K562 (cell line): ENCODE data around the gene OGDH. TPM values are rescaled to one million over a fixed set of nuclear protein-coding genes. Genes with fewer than 3 reads are reported as not detected.
A peak's percentile ranks its signal among the peaks of the same experiment; 100 is the strongest.

ENCODE experiments used
- ATAC-seq: fragments of 200-7000 bp; cut with Tn5 transposase; 3 replicates; pipeline ENCODE4 v1.9.1; 2020; ENCODE audit warnings: moderate library complexity
- BruUV-seq: library from RNA; stranded (reverse); fragments of 400-500 nt; replicated peaks from 2 replicates; lab custom pipeline; 2021; lab: Mats Ljungman, UMichigan
- CTCF ChIA-PET: fragments of 300-600 bp; formaldehyde crosslinking; extraction: SDS; loops from one replicate; lab custom pipeline; 2021; ENCODE audit warnings: low intra/inter-chr PET ratio; lab: Yijun Ruan, JAX
- POLR2A ChIA-PET: fragments of 300-600, 350-650 bp; sonication (Branson Sonifier 250); formaldehyde crosslinking; extraction: SDS; loops from one replicate; lab custom pipeline; 2021; ENCODE audit warnings: antibody characterized with exemption, inconsistent platforms; lab: Yijun Ruan, JAX
- DNase-seq, 4 experiments: peaks; one replicate each; pipeline versions ENCODE4 v3.0.0 to v3.0.0-alpha.2; 2011 to 2018; ENCODE audit warnings: low spot score in 3 of 4, mixed read lengths in 3 of 4; ENCODE audit errors: extremely low read depth in 1 of 4
- FAIRE-seq: peaks from 2 replicates; lab custom pipeline; 2011; peaks lifted over from hg19 to GRCh38; lab: Jason Lieb, UNC
- H2AFZ ChIP-seq: 2 replicates; pipeline ENCODE4 v1.6.0; 2011; ENCODE audit warnings: low read depth, low read length, control low read depth, inconsistent platforms
- H3K27ac ChIP-seq: fragments of 200-600 bp; 3 replicates; pipeline ENCODE4 v1.8.0; 2011; ENCODE audit warnings: low read depth, mild to moderate bottlenecking, control low read depth, inconsistent platforms, low read length, moderate library complexity, mixed read lengths; ENCODE audit errors: extremely low read depth
- H3K27me3 ChIP-seq, 2 experiments: fragments of 300-600 bp in 1 of 2; 2 replicates in 1 of 2; 3 replicates in 1 of 2; pipeline versions ENCODE4 v1.6.0 to v1.8.0; 2011; ENCODE audit warnings: inconsistent platforms in 2 of 2, low read length in 2 of 2, mild to moderate bottlenecking in 1 of 2, mixed read lengths in 1 of 2, moderate library complexity in 1 of 2; ENCODE audit not compliant: control insufficient read depth in 2 of 2, insufficient read depth in 2 of 2
- H3K36me3 ChIP-seq: fragments of 300-600 bp; 3 replicates; pipeline ENCODE4 v1.8.0; 2011; ENCODE audit warnings: mild to moderate bottlenecking, low read length, inconsistent platforms; ENCODE audit not compliant: control insufficient read depth, insufficient read depth
- H3K4me1 ChIP-seq, 2 experiments: fragments of 200-600 bp in 1 of 2; replicated peaks in 1 of 2; 2 replicates in 1 of 2; 3 replicates in 1 of 2; pipeline versions ENCODE4 v1.5.1 to v1.8.0; 2011; ENCODE audit warnings: inconsistent platforms in 2 of 2, low read length in 2 of 2, mild to moderate bottlenecking in 1 of 2, mixed read lengths in 1 of 2, moderate library complexity in 1 of 2; ENCODE audit not compliant: control insufficient read depth in 2 of 2, insufficient read depth in 2 of 2
- H3K4me2 ChIP-seq: 2 replicates; pipeline ENCODE4 v1.6.1; 2011; ENCODE audit warnings: low read length, control low read depth, inconsistent platforms, mixed read lengths; ENCODE audit not compliant: insufficient read depth
- H3K4me3 ChIP-seq: fragments of 200-600 bp; sonication (generic), shearing (Covaris generic); 2 replicates; pipeline ENCODE4 v1.5.1; 2016; ENCODE audit warnings: control low read depth, inconsistent platforms
- H3K79me2 ChIP-seq: fragments of 200-600 bp; 3 replicates; pipeline ENCODE4 v1.8.0; 2011; ENCODE audit warnings: low read length, inconsistent platforms; ENCODE audit not compliant: control insufficient read depth, insufficient read depth
- H3K9ac ChIP-seq, 2 experiments: 2 replicates each; pipeline versions ENCODE4 v1.6.0 to v1.6.1; 2011; ENCODE audit warnings: low read depth in 2 of 2, low read length in 2 of 2, control low read depth in 1 of 2, inconsistent platforms in 1 of 2, mild to moderate bottlenecking in 1 of 2, mixed read lengths in 1 of 2; ENCODE audit not compliant: insufficient read depth in 1 of 2
- H3K9me1 ChIP-seq: one replicate; pipeline ENCODE4 v1.6.0; 2011; ENCODE audit warnings: inconsistent platforms, mild to moderate bottlenecking, low read length, moderate library complexity; ENCODE audit not compliant: control insufficient read depth, insufficient read depth
- H3K9me3 ChIP-seq: replicated peaks from 2 replicates; pipeline ENCODE4 v1.5.1; 2011; ENCODE audit warnings: low read depth, low read length, inconsistent platforms; ENCODE audit not compliant: control insufficient read depth, insufficient read depth
- H4K20me1 ChIP-seq: replicated peaks from 2 replicates; pipeline ENCODE4 v1.6.1; 2011; ENCODE audit warnings: low read length, inconsistent platforms, mixed read lengths; ENCODE audit not compliant: control insufficient read depth, insufficient read depth
- C11orf30 ChIP-seq: fragments of 450-650 bp; IDR thresholded peaks from 2 replicates; pipeline ENCODE4 v1.6.1; 2016; ENCODE audit warnings: low read depth, mild to moderate bottlenecking
- EWSR1 ChIP-seq: fragments of 450-650 bp; IDR thresholded peaks from 2 replicates; pipeline ENCODE4 v1.6.1; 2018; ENCODE audit warnings: borderline replicate concordance, mild to moderate bottlenecking, low read depth, moderate library complexity; ENCODE audit not compliant: partially characterized antibody
- NR2C1 ChIP-seq, 2 experiments: fragments of 450-650 bp; IDR thresholded peaks; 2 replicates each; pipeline ENCODE4 v1.6.1; 2017; ENCODE audit warnings: mild to moderate bottlenecking in 2 of 2, antibody characterized with exemption in 1 of 2, inconsistent platforms in 1 of 2, missing compliant biosample characterization in 1 of 2, missing genetic modification characterization in 1 of 2
- RBFOX2 ChIP-seq: fragments of 200-400 bp; formaldehyde crosslinking; IDR thresholded peaks from 2 replicates; pipeline ENCODE4 v1.6.1; 2017; ENCODE audit warnings: low read depth, mild to moderate bottlenecking, low read length, moderate library complexity
- RBM25 ChIP-seq: fragments of 200-400 bp; formaldehyde crosslinking; IDR thresholded peaks from 2 replicates; pipeline ENCODE4 v1.6.1; 2018; ENCODE audit warnings: low read length, low read depth, moderate library complexity; ENCODE audit not compliant: severe bottlenecking
- ZNF316 ChIP-seq: fragments of 450-650 bp; IDR thresholded peaks from 2 replicates; pipeline ENCODE4 v1.6.1; 2016
- ZNF785 ChIP-seq: fragments of 250-450 bp; sonication (Bioruptor Pico); IDR thresholded peaks from 2 replicates; pipeline ENCODE4 v1.4.0; 2020; ENCODE audit warnings: mild to moderate bottlenecking
- WGBS: fragments of 100-300 bp; shearing (Covaris generic); methylation state at CpG from one replicate; pipeline ENCODE4 v1.1.6; 2016; ENCODE audit warnings: low coverage, mixed read lengths; ENCODE audit not compliant: insufficient coverage; ENCODE audit errors: missing lambda C conversion rate; 5-methylcytosine and 5-hydroxymethylcytosine counted together
- in situ Hi-C: fragments of 300-500 bp; cut with MboI; formaldehyde crosslinking; loops from 4 replicates; pipeline ENCODE4 v1.15.0; 2018; ENCODE audit warnings: inconsistent platforms, mixed read lengths
- intact Hi-C: fragments of 100-400 bp; cut with micrococcal nuclease; formaldehyde crosslinking; loops from 2 replicates; pipeline ENCODE4 v1.14.2; 2022
- polyA plus RNA-seq, 8 experiments: library from polyadenylated mRNA; depleted of rRNA in 4 of 8; stranded (reverse) in 5 of 8; unstranded in 3 of 8; fragments of >200 nt; fragmentation: Nextera tagmentation in 2 of 8; fragmentation: Illumina TruSeq in 1 of 8; extraction: Ambion mirVana in 2 of 8; extraction: Trizol in 1 of 8; gene quantifications; 2 replicates each; pipeline versions ENCODE4 v1.2.1 to v1.2.3, GENCODE V29; 2011 to 2014; ENCODE audit warnings: inconsistent platforms in 1 of 8, missing spikeins in 1 of 8
- total RNA-seq, 7 experiments: library from RNA; depleted of rRNA in 6 of 7; stranded (reverse); fragments of >200 nt in 6 of 7; fragmentation: Illumina TruSeq in 2 of 7; extraction: Trizol in 2 of 7; gene quantifications; 2 replicates each; pipeline versions ENCODE4 v1.2.1 to v1.2.3, GENCODE V29; 2011 to 2021; ENCODE audit warnings: low replicate concordance in 1 of 7

OGDH gene
- total and polyA plus RNA-seq, 9 of the 15 experiments (the other 6 are each of a cell fraction or from before 2014, with no cell fraction given) = 3.1 to 80.3 (median 23.5) TPM

GRCh38 chr7:44646921-44647636 is 40.7 kb downstream of the OGDH start (continued):
- TF ChIP-seq NR2C1 (IDR thresholded peaks at IDR 0.05) (peak; percentile 87), NR2C1 (tag; IDR thresholded peaks at IDR 0.05) (peak; percentile 81), RBM25 (peak; percentile 20)

- in situ Hi-C loops (no loop called here), intact Hi-C loops (no loop called here)
- no TSS peak for BruUV-seq
- ATAC-seq (no peak), FAIRE-seq (no peak), DNase-seq (no peak)
- Histone ChIP-seq H3K27me3 (no peaks in the 10 kb centered on the region), H3K79me2 (0 out of 3 replicates have a peak, but pooled peaks cover 2% of the 10 kb centered on the region), H3K27ac (no peak overlapping the region), H3K36me3 (peaks cover 70% of the 10 kb centered on the region), H3K4me2 (no peak overlapping the region), H3K4me3 (no peak overlapping the region), H3K9me1 (no peaks in the 10 kb centered on the region), H3K9me3 (no peaks in the 10 kb centered on the region), H3K9ac (no peak overlapping the region), H3K4me1 (no peaks in the 10 kb centered on the region), H2AFZ (no peak overlapping the region), H4K20me1 (no peaks in the 10 kb centered on the region)
- 81% methylated on average over 4 of the region's 4 CpGs for WGBS
- ChIA-PET POLR2A (interaction anchor here (1.6 kb wide), 1 partner anchor 12 kb away, joined by 7 read pairs; no protein-coding TSS in a partner anchor), CTCF (no interaction called here)
- TF ChIP-seq RBFOX2 = no peak
- TF ChIP-seq ZNF316 = peak; percentile 55
- no peak for TF ChIP-seq ZNF785 (CRISPR knock-in tag)
- no peak for TF ChIP-seq EWSR1
- peak; percentile 32; the same call in 1 of the 2 replicates for TF ChIP-seq C11orf30
Observed at GRCh38 chr7:44647981-44648714, 41.7 kb downstream of the OGDH start.
